Measurements from ENCODE around the gene SYNE3. TPM values are rescaled to one million over a fixed set of nuclear protein-coding genes. Genes with fewer than 3 reads are reported as not detected.

Gene SYNE3
- total RNA-seq, 1 donor from 2014 or later: 0.62 TPM

DNA sequence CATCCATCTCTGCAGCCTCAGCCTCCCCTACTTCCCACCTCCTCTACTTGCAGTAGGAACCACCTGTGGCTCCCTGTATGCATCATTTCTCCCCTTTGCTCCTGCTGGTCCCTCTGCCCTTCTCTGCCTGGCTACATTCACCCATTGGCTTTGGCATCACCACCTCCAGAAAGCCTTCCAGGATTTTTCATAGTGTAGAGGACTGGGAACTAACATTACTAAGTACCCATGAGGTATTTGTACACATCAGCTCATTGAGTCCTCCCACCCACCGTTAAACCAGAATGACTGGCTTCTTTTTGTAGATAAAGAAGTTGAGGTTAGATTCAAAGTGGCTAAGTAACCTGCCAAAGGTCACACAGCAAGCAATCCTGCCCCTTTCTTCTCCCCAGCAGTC, 17.1 kb downstream of the SYNE3 start:
- no peaks in the 10 kb centered on the region for H3K9me3 Mint-ChIP-seq (ENCODE audit: unreplicated experiment)
- TF ChIP-seq CTCF (IDR thresholded peaks at IDR 0.05; ENCODE audit: unreplicated experiment): no peak
- peaks cover 1% of the 10 kb centered on the region for H3K27me3 Mint-ChIP-seq (ENCODE audit: unreplicated experiment)
- H3K4me1 Mint-ChIP-seq (ENCODE audit: unreplicated experiment): peaks cover 11% of the 10 kb centered on the region
- DNase-seq (ENCODE audit: low spot score): no peak
- H3K4me3 Mint-ChIP-seq (ENCODE audit: unreplicated experiment): no peak overlapping the region
- no peak overlapping the region for H3K27ac Mint-ChIP-seq (ENCODE audit: unreplicated experiment)
- no peaks in the 10 kb centered on the region for H3K36me3 Mint-ChIP-seq (ENCODE audit: low read depth, unreplicated experiment)

DNA sequence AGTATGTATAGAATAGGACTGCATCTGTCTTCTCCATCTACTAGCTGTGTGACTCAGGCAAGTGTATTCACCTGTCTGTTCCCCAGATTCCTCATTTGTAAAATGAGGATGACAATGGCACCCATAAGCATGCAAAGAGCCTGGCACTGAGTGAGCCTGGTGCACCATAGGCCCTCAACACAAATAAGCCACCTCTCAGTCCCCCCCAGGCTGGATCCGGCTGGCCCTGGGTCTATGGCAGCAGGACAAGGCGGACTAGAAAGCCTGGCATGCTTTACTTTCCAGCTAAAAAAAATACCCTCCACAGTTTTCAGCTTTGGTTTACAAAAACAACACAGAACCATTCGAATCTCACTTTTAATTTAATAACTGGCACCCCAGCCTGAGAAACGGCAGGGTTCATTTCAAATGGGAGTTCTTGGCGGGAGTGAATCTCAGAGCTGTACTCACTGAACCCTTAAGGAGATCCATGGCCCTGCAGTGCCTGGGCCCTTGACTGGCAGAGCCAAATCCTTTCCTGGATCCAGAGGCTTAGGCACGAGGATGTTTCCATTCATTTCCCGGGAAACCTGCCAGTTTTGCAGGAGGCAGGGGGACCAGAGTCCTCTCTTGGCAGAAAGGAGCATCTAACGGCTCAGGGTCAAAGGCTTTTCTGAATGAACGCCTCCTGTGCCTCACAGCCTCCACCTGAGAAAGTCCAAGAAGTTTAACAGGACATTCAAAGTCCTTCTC, 17.7 kb downstream of the SYNE3 start:
- Mint-ChIP-seq H3K36me3 (ENCODE audit: low read depth, unreplicated experiment) (no peaks in the 10 kb centered on the region), H3K9me3 (ENCODE audit: unreplicated experiment) (no peaks in the 10 kb centered on the region), H3K4me1 (ENCODE audit: unreplicated experiment) (peaks cover 14% of the 10 kb centered on the region), H3K4me3 (ENCODE audit: unreplicated experiment) (no peak overlapping the region), H3K27ac (ENCODE audit: unreplicated experiment) (no peak overlapping the region), H3K27me3 (ENCODE audit: unreplicated experiment) (peaks cover 1% of the 10 kb centered on the region)
- TF ChIP-seq CTCF (IDR thresholded peaks at IDR 0.05; ENCODE audit: unreplicated experiment): no peak
- no peak for DNase-seq (ENCODE audit: low spot score)

DNA sequence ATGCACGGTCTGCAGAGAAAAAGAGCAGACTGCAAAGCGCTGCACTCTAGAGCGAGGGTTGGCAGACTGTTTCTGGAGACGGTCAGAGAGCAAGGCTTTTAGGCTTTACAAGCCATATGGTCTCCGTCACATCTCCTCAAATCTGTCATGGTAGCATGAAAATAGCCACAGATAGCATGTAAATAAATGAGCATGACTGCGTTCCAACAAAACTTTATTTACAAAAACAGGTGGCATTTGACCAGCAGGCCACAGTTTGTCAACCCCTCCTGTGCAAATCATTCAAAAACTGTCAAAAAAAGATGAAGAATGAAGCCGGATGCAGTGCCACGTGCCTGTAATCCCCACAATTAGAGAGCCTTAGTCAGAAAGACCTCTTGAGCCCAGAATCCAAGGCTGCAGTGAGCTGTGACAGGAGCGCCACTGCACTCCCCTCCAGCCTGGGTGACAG, 18.9 kb downstream of the SYNE3 start:
- H3K27me3 Mint-ChIP-seq (ENCODE audit: unreplicated experiment): peaks cover 1% of the 10 kb centered on the region
- H3K27ac Mint-ChIP-seq (ENCODE audit: unreplicated experiment): no peak overlapping the region
- H3K36me3 Mint-ChIP-seq (ENCODE audit: low read depth, unreplicated experiment): no peaks in the 10 kb centered on the region
- TF ChIP-seq CTCF (IDR thresholded peaks at IDR 0.05; ENCODE audit: unreplicated experiment): no peak
- H3K4me3 Mint-ChIP-seq (ENCODE audit: unreplicated experiment): no peak overlapping the region
- H3K4me1 Mint-ChIP-seq (ENCODE audit: unreplicated experiment): peaks cover 14% of the 10 kb centered on the region
- DNase-seq (ENCODE audit: low spot score): no peak
- no peaks in the 10 kb centered on the region for H3K9me3 Mint-ChIP-seq (ENCODE audit: unreplicated experiment)

DNA sequence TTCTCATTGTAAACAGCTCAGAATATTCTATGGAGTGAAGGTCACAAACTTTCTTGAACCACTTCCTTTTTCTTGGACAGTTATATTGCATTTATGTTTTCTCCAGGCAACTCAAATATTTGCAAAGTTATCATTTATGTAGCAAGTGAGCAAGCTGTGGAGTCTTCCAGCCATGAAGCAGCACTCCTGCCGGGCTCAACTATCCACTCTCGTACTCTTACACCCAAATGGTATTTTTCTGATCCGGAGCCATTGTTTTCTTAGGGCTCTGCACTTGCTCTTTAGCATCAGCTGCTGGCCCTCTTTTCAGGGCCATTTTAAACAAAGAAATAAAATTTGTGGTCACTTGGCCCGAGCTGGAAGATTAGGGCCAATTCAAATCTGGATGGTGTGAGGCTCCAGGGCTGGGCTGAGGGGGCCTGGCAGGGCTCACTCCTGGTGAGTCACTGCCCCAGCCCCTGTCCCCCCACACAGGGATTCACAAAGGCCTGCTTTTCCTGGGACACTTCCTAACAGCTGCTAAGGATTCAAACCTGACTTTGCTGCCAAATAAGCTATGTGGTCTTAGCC, 19.7 kb downstream of the SYNE3 start:
- Mint-ChIP-seq H3K9me3 (ENCODE audit: unreplicated experiment) (no peaks in the 10 kb centered on the region), H3K27ac (ENCODE audit: unreplicated experiment) (no peak overlapping the region), H3K27me3 (ENCODE audit: unreplicated experiment) (peaks cover 1% of the 10 kb centered on the region), H3K4me1 (ENCODE audit: unreplicated experiment) (peaks cover 14% of the 10 kb centered on the region), H3K4me3 (ENCODE audit: unreplicated experiment) (no peak overlapping the region), H3K36me3 (ENCODE audit: low read depth, unreplicated experiment) (no peaks in the 10 kb centered on the region)
- DNase-seq (ENCODE audit: low spot score): no peak
- no peak for TF ChIP-seq CTCF (IDR thresholded peaks at IDR 0.05; ENCODE audit: unreplicated experiment)

- Mint-ChIP-seq H3K27ac (ENCODE audit: unreplicated experiment) (no peak overlapping the region), H3K27me3 (ENCODE audit: unreplicated experiment) (peaks cover 1% of the 10 kb centered on the region), H3K9me3 (ENCODE audit: unreplicated experiment) (no peaks in the 10 kb centered on the region), H3K4me3 (ENCODE audit: unreplicated experiment) (no peak overlapping the region), H3K4me1 (ENCODE audit: unreplicated experiment) (peaks cover 14% of the 10 kb centered on the region), H3K36me3 (ENCODE audit: low read depth, unreplicated experiment) (no peaks in the 10 kb centered on the region)
- no peak for DNase-seq (ENCODE audit: low spot score)
- no peak for TF ChIP-seq CTCF (IDR thresholded peaks at IDR 0.05; ENCODE audit: unreplicated experiment)
Measured at GRCh38 chr14:95496111-95496681, 20.3 kb downstream of the SYNE3 start.

Measured in endothelial cell (in vitro differentiated cells).